ENCODE data around the gene TLE2.
"Not testable (repeated sequence)": the region's sequence is repeated elsewhere in the genome, so short reads cannot be mapped to it uniquely, and the experiment has no call there.

TLE2 gene

DNA sequence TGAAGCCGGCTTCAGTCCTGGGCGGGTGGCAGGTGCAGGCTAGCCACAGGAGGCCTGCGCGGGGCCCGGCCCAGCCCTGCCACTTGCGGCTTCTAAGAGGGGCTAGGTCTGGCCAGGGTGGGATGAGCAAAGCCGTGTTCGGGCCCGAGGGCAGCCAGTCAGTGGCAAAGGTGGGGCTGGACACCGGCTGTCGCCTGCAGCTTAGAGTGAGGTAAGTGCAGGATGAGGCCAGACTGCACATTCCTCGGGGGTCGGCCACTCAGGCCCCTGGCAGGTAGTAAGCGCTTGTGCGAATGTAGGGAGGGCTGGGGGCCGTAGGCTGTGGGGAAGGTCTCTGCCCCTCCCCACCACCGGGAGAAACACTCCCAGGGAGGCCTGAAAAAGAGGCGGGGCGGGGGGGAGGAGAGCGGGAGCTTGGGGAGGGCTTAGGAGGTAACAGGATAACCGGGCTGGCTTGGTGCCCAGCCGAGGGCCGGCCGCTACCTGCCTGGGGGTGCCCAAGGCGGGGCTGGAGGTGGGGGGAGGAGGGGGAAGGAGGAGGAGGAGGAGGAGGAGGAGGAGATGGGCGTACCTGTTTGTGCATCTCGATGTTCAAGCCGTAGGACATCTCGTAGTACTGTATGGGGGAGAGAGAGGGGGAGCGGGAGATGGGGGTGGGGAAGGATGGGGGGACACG, 26.8 kb upstream of the TLE2 start:
- no peak for DNase-seq (ENCODE audit: low spot score)

DNA sequence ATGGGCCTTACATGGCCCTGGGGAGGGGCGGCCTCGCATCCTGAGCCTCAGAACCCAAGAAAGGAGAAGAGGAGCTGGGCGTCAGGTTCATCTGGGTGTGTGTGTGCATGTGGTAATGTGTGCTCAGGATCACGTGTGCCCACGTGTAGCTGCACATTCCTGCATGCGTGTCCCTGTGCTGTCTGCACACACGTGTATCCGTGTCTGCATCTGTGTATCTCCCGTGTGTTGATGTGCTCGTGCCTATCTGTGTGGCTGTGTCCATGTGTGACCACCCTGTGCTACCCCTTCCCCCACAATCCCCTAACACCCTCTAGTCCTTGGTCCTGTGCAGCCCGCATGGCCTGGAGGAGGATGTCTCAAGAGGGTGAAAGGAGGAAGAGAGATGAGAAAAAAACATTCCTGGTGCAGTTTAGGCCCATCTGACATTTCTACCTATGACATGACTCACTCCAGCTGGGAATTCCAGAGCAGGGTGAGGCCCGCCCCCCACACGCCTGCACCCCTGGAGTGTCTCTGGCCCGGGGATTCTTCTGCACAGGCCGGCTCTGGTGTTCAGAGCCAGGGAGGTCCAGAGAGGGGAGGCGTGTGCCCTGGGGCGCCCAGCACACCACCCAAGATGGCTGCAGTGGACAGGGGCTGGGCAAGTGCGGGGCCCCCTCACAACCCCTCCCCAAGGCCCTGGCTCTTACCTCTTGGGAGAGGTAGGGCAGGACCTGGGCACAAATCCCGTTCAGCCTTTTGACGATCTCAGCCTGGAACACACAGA, 26.1 kb upstream of the TLE2 start:
- DNase-seq (ENCODE audit: low spot score) = no peak

- DNase-seq (ENCODE audit: low spot score) = no peak
Observed at GRCh38 chr19:3054265-3054971, 25.3 kb upstream of the TLE2 start.

- DNase-seq (ENCODE audit: low spot score) = no peak
Observed at GRCh38 chr19:3053780-3054179, 24.7 kb upstream of the TLE2 start.

- no peak for DNase-seq (ENCODE audit: low spot score)
Observed at GRCh38 chr19:3053218-3053621, 24.1 kb upstream of the TLE2 start.

DNA sequence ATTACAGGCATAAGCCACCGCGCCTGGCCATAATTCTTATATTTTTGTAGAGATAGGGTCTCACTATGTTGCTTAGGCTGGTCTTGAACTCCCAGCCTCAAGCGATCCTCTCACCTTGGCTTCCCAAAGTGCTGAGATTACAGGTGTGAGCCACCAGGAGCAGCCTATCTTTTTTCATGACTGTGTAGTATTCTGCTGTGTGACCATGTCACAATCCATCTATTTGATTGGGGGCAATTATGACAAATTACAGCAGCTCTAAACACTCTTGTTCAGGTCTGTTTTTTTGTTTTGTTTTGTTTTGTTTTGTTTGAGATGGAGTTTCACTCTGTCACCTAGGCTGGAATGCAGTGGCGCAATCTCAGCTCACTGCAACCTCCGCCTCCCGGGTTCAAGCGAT, 20.9 kb upstream of the TLE2 start:
- not testable (repeated sequence) for DNase-seq (ENCODE audit: low spot score)

DNA sequence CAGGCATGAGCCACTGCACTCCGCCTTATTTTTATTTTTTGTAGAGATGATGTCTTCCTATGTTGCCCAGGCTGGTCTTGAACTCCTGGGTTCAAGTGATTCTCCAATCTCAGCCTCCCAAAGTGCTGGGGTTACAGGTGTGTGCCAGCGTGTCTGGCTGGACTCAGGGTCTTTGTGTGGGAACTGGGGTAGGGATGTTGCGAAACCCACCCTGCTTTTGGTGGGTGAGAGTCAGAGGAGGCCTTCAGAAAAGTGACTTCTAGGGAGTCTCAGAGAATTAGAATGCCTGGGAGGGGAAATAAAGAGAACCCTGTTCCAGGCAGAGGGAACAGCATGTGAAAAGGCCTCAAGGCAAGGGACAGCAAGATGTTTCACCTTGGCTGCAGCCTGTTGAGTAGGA, 20.0 kb upstream of the TLE2 start:
- no peak for DNase-seq (ENCODE audit: low spot score)

DNA sequence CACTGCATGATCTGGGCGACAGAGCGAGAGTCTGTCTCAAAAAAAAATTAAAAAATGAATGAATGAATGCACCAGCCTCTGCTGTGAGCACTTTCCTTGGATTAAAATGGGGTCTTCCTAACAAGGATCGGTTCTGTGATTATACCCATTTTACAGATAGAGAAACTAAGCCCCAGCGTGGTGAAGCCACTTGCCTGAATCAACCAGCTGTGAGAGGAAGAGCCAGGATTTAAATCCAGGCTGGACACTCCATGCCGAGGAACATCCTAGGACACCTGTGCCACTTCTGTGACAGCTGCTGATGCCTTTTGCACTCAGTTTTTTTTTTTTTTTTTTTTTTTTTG, 19.1 kb upstream of the TLE2 start:
- no peak for DNase-seq (ENCODE audit: low spot score)

DNA sequence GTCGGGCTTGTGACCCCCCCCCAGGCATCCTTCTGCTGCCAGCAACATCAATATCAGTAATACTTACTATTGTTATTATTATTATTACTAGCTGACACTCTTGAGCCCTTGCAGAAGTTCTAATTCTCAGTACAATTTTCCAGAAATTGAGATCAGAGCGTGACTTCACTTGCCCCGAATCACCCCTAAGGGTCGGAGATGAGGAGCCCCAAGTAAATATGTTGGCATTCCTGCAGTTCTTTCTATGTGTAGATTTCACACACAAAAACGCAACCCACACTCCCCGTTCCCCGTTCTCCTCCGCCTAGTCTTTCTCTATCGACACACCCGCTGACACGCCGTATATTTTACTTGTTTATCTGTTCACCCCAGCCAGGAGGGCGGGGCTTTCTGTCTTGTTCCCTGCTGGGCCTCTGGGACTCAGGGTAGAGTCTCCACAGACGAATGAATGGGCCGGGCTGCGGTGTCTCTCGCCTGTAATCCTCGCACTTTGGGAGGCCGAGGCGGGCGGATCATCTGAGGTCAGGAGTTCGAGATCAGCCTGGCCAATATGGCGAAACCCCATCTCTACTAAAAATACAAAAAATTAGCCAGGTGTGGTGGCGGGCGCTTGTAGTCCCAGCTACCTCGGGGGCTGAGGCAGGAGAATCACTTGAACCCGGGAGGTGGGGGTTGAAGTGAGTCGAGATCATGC, 18.6 kb upstream of the TLE2 start:
- DNase-seq (ENCODE audit: low spot score) = peak; percentile 71

GRCh38 chr19:3046698-3047495, 17.8 kb upstream of the TLE2 start:
- no peak for DNase-seq (ENCODE audit: low spot score)

DNA sequence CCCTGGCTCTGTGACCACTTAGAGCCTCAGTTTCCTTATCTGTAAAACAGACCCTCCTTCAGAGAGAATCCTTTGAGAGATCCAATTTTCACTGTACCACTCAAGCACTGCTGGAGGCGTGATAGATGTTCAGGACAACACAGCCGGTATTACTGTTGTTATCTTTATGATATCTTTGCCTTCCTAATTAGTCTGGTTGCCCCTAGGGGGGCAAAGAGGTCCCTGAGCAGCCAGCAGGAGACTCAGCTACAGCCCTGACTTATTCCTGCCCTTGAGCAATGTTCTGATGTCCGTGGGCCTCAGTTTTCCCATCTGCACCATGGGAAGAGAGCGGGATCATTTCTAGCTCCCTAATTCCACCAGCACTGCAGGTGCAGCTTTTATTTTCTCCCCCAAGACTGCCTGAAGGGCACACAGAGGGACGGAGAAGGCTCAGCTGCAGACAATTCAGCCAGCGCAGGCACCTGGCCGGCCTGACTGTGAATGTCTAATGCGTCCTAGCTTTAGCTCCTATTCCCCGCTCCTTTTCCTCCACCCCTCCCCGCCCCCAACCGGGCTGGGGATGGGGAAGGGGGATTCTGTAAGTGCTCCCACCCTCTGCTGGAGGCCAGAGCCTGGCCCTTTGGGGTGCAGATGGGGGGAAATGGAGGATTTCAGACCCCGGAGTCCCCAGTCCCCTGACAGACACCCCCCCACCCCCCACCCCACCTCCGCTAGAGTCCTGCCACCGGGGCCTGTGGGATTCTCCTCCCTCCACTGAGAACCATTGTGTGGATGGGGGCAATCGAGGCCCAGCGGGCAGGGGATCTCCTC, 17.0 kb upstream of the TLE2 start:
- DNase-seq (ENCODE audit: low spot score) = no peak

GRCh38 chr19:3045191-3045590, 16.1 kb upstream of the TLE2 start:
- DNase-seq (ENCODE audit: low spot score) = no peak

DNA sequence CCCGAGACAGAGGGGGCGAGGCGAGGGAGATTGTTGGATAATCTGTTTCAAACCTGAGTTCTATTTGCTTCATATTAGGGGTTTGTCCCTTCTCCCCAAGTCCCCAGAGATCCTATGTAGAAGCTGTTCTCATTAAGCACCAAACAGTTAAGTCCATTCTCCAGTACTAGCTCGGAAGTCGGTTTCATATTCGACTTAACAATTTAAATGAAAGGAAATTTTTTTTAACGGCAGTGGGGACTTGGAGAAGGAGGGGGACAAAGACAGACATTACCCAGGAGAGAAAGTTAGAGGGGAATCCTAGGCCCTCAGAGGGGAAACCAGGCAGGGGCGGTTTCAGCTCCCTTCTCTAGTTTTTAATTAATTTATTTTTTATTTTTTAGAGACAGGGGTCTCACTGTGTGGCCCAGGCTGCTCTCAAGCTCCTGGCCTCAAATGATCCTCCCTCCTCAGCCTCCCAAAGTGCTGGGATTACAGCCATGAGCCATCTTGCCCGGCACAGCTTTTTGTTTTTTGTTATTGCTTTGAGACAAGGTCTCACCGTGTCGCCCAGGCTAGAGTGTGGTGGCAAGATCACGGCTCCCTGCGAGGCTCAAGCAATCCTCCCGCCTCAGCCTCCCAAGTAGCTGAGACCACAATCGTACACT, 13.7 kb upstream of the TLE2 start:
- no peak for DNase-seq (ENCODE audit: low spot score)

DNA sequence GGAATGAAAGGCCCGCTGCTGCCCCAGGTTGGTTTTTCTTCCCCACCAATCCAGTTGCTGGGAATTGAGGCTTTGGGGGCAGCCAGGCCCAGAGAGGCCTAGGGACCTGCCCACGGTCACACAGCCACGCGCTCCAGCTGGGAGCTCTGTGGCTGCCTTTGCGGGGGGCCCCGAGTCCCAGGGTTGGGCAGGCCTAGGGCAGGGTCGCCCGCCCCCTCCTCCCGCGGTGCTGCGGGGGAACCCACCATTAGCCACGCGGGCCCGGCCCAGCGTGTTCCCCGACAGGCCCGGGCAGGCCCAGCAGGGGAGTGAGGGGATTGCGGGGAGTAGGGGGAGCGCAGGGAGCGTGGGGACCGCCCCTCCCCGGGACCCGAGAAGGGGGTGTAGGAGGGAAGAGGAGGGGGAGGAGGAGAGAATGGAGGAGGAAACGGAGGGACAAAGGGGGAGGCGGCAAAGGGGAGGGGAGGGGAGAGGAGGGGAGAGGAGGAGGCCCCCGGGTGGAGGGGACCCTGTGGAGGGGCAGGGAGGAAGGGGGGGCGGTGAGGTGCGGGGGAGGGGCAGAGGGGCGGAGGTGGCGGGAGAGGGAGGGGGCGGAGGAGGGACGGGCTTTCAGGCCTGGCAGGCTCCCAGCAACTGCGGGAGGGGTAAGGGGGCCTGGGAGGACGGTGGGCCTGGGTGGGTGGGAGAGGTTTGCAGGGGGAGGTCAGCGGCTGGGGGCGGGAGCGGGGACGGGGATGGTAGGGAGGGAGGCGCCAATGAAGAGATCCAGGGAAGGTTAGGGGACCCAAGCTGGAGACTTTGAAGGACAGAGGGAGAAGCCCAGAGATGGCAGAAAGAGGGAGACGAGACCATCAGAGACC, 12.9 kb upstream of the TLE2 start:
- DNase-seq (ENCODE audit: low spot score) = no peak

- no peak for DNase-seq (ENCODE audit: low spot score)
Observed at GRCh38 chr19:3041327-3041726, 12.2 kb upstream of the TLE2 start.

- DNase-seq (ENCODE audit: low spot score) = no peak
Observed at GRCh38 chr19:3039641-3040077, 10.6 kb upstream of the TLE2 start.

GRCh38 chr19:3039125-3039524, 10.0 kb upstream of the TLE2 start:
- no peak for DNase-seq (ENCODE audit: low spot score)

DNA sequence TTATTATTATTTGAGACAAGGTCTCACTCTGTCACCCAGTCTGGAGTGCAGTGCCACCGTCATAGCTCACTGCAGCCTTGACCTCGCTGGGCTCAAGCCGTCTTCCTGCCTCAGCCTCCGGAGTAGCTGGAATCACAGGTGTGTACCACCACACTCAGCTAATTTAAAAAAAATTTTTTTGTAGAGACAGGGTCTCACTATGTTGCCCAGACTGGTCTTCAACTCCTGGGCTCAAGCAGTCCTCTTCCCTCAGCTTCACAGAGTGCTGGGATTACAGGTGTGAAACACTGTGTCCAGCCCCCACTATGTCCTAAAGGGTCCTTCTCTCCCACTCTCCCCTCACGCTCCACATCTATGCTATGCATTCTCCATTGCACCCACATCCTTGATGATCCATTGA, 9.1 kb upstream of the TLE2 start:
- no peak for DNase-seq (ENCODE audit: low spot score)

DNA sequence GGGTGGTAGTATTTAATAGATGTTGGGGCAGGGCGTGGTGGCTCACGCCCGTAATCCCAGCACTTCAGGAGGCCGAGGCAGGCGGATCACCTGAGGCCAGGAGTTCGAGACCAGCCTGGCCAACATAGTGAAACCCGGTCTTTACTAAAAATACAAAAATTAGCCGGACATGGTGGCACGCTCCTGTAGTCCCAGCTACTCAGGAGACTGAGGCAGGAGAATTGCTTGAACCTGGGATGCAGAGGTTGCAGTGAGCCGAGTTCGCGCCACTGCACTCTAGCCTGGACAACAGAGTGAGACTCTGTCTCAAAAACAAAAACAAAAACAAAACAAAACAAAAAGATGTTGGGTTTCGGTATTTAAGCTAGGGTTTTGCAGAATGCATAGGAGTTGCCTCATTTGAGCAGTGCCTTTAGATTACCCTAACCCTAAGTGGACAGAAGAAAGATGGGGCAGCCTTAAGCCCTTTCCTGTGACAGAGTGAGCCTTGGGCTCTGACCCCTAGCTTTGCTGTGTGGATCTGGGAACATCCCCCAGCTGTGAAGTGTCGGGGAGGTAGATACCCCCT, 8.0 kb upstream of the TLE2 start:
- DNase-seq (ENCODE audit: low spot score) = not testable (repeated sequence)

Measured in CD4-positive, alpha-beta T cell treated with Interleukin-2 at 100 ng/mL for 4 hours (primary cell).